Peyer's patch (tissue), 4 donors: ENCODE results near the gene XRCC1.

ENCODE experiments used
- POLR2A ChIP-seq, 2 donors: fragments of 450-650 bp; IDR thresholded peaks; one replicate each; pipeline ENCODE4 v1.5.1; 2017; ENCODE audit warnings: antibody characterized with exemption in 2 of 2, mild to moderate bottlenecking in 2 of 2, moderate library complexity in 2 of 2
- TF ChIP-seq, protein P1 (sequence below), 6 experiments: fragments of 450-650 bp in 4 of 6; fragments of 200-600 bp in 2 of 6; sonication (generic) in 1 of 6; IDR thresholded peaks; one replicate each; pipeline ENCODE4 v1.5.1; 2017 to 2019; ENCODE audit warnings: antibody characterized with exemption in 6 of 6, mild to moderate bottlenecking in 3 of 6, moderate library complexity in 1 of 6

GRCh38 chr19:43496960-43497359, 78.4 kb downstream of the XRCC1 start:
- TF ChIP-seq, protein P1, sequence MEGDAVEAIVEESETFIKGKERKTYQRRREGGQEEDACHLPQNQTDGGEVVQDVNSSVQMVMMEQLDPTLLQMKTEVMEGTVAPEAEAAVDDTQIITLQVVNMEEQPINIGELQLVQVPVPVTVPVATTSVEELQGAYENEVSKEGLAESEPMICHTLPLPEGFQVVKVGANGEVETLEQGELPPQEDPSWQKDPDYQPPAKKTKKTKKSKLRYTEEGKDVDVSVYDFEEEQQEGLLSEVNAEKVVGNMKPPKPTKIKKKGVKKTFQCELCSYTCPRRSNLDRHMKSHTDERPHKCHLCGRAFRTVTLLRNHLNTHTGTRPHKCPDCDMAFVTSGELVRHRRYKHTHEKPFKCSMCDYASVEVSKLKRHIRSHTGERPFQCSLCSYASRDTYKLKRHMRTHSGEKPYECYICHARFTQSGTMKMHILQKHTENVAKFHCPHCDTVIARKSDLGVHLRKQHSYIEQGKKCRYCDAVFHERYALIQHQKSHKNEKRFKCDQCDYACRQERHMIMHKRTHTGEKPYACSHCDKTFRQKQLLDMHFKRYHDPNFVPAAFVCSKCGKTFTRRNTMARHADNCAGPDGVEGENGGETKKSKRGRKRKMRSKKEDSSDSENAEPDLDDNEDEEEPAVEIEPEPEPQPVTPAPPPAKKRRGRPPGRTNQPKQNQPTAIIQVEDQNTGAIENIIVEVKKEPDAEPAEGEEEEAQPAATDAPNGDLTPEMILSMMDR (IDR thresholded peaks at IDR 0.05): no peak
- no peak for TF ChIP-seq POLR2A (IDR thresholded peaks at IDR 0.05)
